ENCODE measurements around the gene SCAF4.

The SCAF4 gene

GRCh38 chr21:31678478-31678877, 53.4 kb downstream of the SCAF4 start:
- peaks cover 56% of the 10 kb centered on the region for H3K36me3 ChIP-seq
- no peak overlapping the region for H3K4me3 ChIP-seq
- no peaks in the 10 kb centered on the region for H3K27me3 ChIP-seq
- H3K27ac ChIP-seq = no peak overlapping the region
- TF ChIP-seq Cebpa-rat (IDR thresholded peaks at IDR 0.05) = no peak
- no peak overlapping the region for H3K4me2 ChIP-seq
- 0 out of 2 replicates have a peak, but pooled peaks cover 7% of the 10 kb centered on the region for H4K20me1 ChIP-seq
- H3K9me3 ChIP-seq = no peaks in the 10 kb centered on the region
- no peak overlapping the region for H3K9ac ChIP-seq
- no peaks in the 10 kb centered on the region for H3K4me1 ChIP-seq

GRCh38 chr21:31677047-31677446, 54.9 kb downstream of the SCAF4 start:
- Histone ChIP-seq H3K4me3 (no peak overlapping the region), H3K4me1 (no peaks in the 10 kb centered on the region), H3K27ac (no peak overlapping the region), H3K36me3 (peaks cover 50% of the 10 kb centered on the region), H3K4me2 (no peak overlapping the region), H3K9me3 (no peaks in the 10 kb centered on the region), H3K27me3 (no peaks in the 10 kb centered on the region), H4K20me1 (peaks cover 2% of the 10 kb centered on the region), H3K9ac (no peak overlapping the region)
- TF ChIP-seq Cebpa-rat (IDR thresholded peaks at IDR 0.05) = no peak

GRCh38 chr21:31675960-31676359, 56.0 kb downstream of the SCAF4 start:
- H3K4me2 ChIP-seq = no peak overlapping the region
- peaks cover 12% of the 10 kb centered on the region for H4K20me1 ChIP-seq
- no peaks in the 10 kb centered on the region for H3K4me1 ChIP-seq
- H3K36me3 ChIP-seq = peaks cover 52% of the 10 kb centered on the region
- TF ChIP-seq Cebpa-rat (IDR thresholded peaks at IDR 0.05) = no peak
- H3K27me3 ChIP-seq = no peaks in the 10 kb centered on the region
- no peaks in the 10 kb centered on the region for H3K9me3 ChIP-seq
- H3K27ac ChIP-seq = no peak overlapping the region
- no peak overlapping the region for H3K9ac ChIP-seq
- H3K4me3 ChIP-seq = no peak overlapping the region

- Histone ChIP-seq H3K9ac (no peak overlapping the region), H3K4me1 (no peaks in the 10 kb centered on the region), H3K9me3 (no peaks in the 10 kb centered on the region), H3K4me2 (no peak overlapping the region), H3K36me3 (peaks cover 50% of the 10 kb centered on the region), H3K27ac (no peak overlapping the region), H3K27me3 (no peaks in the 10 kb centered on the region), H4K20me1 (peaks cover 13% of the 10 kb centered on the region), H3K4me3 (no peak overlapping the region)
- TF ChIP-seq Cebpa-rat (IDR thresholded peaks at IDR 0.05) = no peak
Measured at GRCh38 chr21:31675318-31675717, 56.6 kb downstream of the SCAF4 start.

GRCh38 chr21:31673321-31673912, 58.5 kb downstream of the SCAF4 start:
- TF ChIP-seq Cebpa-rat (IDR thresholded peaks at IDR 0.05) = no peak
- H3K9ac ChIP-seq = no peak overlapping the region
- H3K27ac ChIP-seq = no peak overlapping the region
- peaks cover 54% of the 10 kb centered on the region for H3K36me3 ChIP-seq
- H3K4me2 ChIP-seq = no peak overlapping the region
- H4K20me1 ChIP-seq = peaks cover 27% of the 10 kb centered on the region
- H3K9me3 ChIP-seq = no peaks in the 10 kb centered on the region
- H3K4me3 ChIP-seq = no peak overlapping the region
- no peaks in the 10 kb centered on the region for H3K4me1 ChIP-seq
- no peaks in the 10 kb centered on the region for H3K27me3 ChIP-seq

- Histone ChIP-seq H3K36me3 (peaks cover 54% of the 10 kb centered on the region), H4K20me1 (peaks cover 39% of the 10 kb centered on the region)
- TF ChIP-seq Cebpa-rat (IDR thresholded peaks at IDR 0.05) = no peak
Measured at GRCh38 chr21:31671931-31672330, 60.0 kb downstream of the SCAF4 start.

GRCh38 chr21:31671146-31671716, 60.7 kb downstream of the SCAF4 start:
- no peak overlapping the region for H3K9ac ChIP-seq
- H3K4me3 ChIP-seq = no peak overlapping the region
- no peaks in the 10 kb centered on the region for H3K9me3 ChIP-seq
- no peaks in the 10 kb centered on the region for H3K27me3 ChIP-seq
- H3K4me2 ChIP-seq = no peak overlapping the region
- peaks cover 46% of the 10 kb centered on the region for H4K20me1 ChIP-seq
- TF ChIP-seq Cebpa-rat (IDR thresholded peaks at IDR 0.05) = no peak
- no peak overlapping the region for H3K27ac ChIP-seq
- peaks cover 11% of the 10 kb centered on the region for H3K4me1 ChIP-seq
- H3K36me3 ChIP-seq = peaks cover 61% of the 10 kb centered on the region

More at GRCh38 chr21:31671931-31672330, 60.0 kb downstream of the SCAF4 start:
- H3K4me2 ChIP-seq = no peak overlapping the region
- no peak overlapping the region for H3K9ac ChIP-seq
- no peaks in the 10 kb centered on the region for H3K27me3 ChIP-seq
- H3K4me1 ChIP-seq = peaks cover 4% of the 10 kb centered on the region; the same call in 1 of the 2 replicates
- no peaks in the 10 kb centered on the region for H3K9me3 ChIP-seq
- no peak overlapping the region for H3K27ac ChIP-seq
- no peak overlapping the region for H3K4me3 ChIP-seq

- Histone ChIP-seq H3K4me1 (peaks cover 21% of the 10 kb centered on the region), H3K4me2 (no peak overlapping the region), H3K4me3 (no peak overlapping the region), H3K27me3 (no peaks in the 10 kb centered on the region), H3K36me3 (peaks cover 72% of the 10 kb centered on the region), H4K20me1 (peaks cover 58% of the 10 kb centered on the region), H3K9me3 (no peaks in the 10 kb centered on the region), H3K9ac (no peak overlapping the region), H3K27ac (no peak overlapping the region)
- no peak for TF ChIP-seq Cebpa-rat (IDR thresholded peaks at IDR 0.05)
Measured at GRCh38 chr21:31670070-31670469, 61.8 kb downstream of the SCAF4 start.

GRCh38 chr21:31668651-31669491, 63.0 kb downstream of the SCAF4 start:
- Histone ChIP-seq H3K4me3 (no peak overlapping the region), H3K9me3 (no peaks in the 10 kb centered on the region), H3K9ac (no peak overlapping the region), H3K27me3 (no peaks in the 10 kb centered on the region), H3K27ac (no peak overlapping the region), H3K4me1 (peaks cover 33% of the 10 kb centered on the region), H3K36me3 (peaks cover 82% of the 10 kb centered on the region), H3K4me2 (no peak overlapping the region), H4K20me1 (peaks cover 70% of the 10 kb centered on the region)
- no peak for TF ChIP-seq Cebpa-rat (IDR thresholded peaks at IDR 0.05)

GRCh38 chr21:31667639-31668038, 64.3 kb downstream of the SCAF4 start:
- H3K4me3 ChIP-seq = no peak overlapping the region
- H3K4me2 ChIP-seq = no peak overlapping the region
- H3K27ac ChIP-seq = no peak overlapping the region
- H3K27me3 ChIP-seq = no peaks in the 10 kb centered on the region
- no peaks in the 10 kb centered on the region for H3K9me3 ChIP-seq
- H3K4me1 ChIP-seq = peaks cover 45% of the 10 kb centered on the region
- peaks cover 82% of the 10 kb centered on the region for H4K20me1 ChIP-seq
- H3K9ac ChIP-seq = no peak overlapping the region
- peaks cover 90% of the 10 kb centered on the region for H3K36me3 ChIP-seq
- TF ChIP-seq Cebpa-rat (IDR thresholded peaks at IDR 0.05) = no peak
